Activated CD4-positive, CD25-positive, alpha-beta regulatory T cell treated with anti-CD3 and anti-CD28 coated beads, Interleukin-2, amount 50 U/mL, for 72 hours (primary cell): Measurements from ENCODE around the gene USP47.

Source experiments
- DNase-seq: peaks from one replicate; pipeline ENCODE4 v3.0.0; 2021

The USP47 gene

GRCh38 chr11:11866203-11866602 lies 24.4 kb downstream of the USP47 start:
- no peak for DNase-seq

GRCh38 chr11:11867720-11868119 lies 25.9 kb downstream of the USP47 start:
- no peak for DNase-seq

- DNase-seq: no peak
Measured at GRCh38 chr11:11871991-11872401, 30.2 kb downstream of the USP47 start.

- no peak for DNase-seq
Measured at GRCh38 chr11:11876458-11876857, 34.7 kb downstream of the USP47 start.

- no peak for DNase-seq
Measured at GRCh38 chr11:11880179-11880578, 38.4 kb downstream of the USP47 start.

- DNase-seq: no peak
Measured at GRCh38 chr11:11882539-11882938, 40.8 kb downstream of the USP47 start.

GRCh38 chr11:11884351-11884750 lies 42.6 kb downstream of the USP47 start:
- DNase-seq: no peak

GRCh38 chr11:11884774-11885481 lies 43.2 kb downstream of the USP47 start:
- DNase-seq: no peak

- no peak for DNase-seq
Measured at GRCh38 chr11:11894486-11894885, 52.7 kb downstream of the USP47 start.

- DNase-seq: no peak
Measured at GRCh38 chr11:11895672-11896071, 53.9 kb downstream of the USP47 start.

- DNase-seq: no peak
Measured at GRCh38 chr11:11898648-11899047, 56.9 kb downstream of the USP47 start.

GRCh38 chr11:11899401-11899800 lies 57.6 kb downstream of the USP47 start:
- no peak for DNase-seq

GRCh38 chr11:11901929-11902328 lies 60.2 kb downstream of the USP47 start:
- DNase-seq: no peak

GRCh38 chr11:11909727-11910126 lies 68.0 kb downstream of the USP47 start:
- DNase-seq: no peak

- DNase-seq: no peak
Measured at GRCh38 chr11:11910541-11910940, 68.8 kb downstream of the USP47 start.

- no peak for DNase-seq
Measured at GRCh38 chr11:11913395-11913794, 71.6 kb downstream of the USP47 start.

GRCh38 chr11:11915625-11916024 lies 73.9 kb downstream of the USP47 start:
- DNase-seq: no peak

GRCh38 chr11:11916981-11917399 lies 75.2 kb downstream of the USP47 start:
- DNase-seq: no peak

- no peak for DNase-seq
Measured at GRCh38 chr11:11923828-11924227, 82.1 kb downstream of the USP47 start.

GRCh38 chr11:11929920-11930319 lies 88.1 kb downstream of the USP47 start:
- DNase-seq: no peak

- DNase-seq: no peak
Measured at GRCh38 chr11:11931461-11932055, 89.8 kb downstream of the USP47 start.

- no peak for DNase-seq
Measured at GRCh38 chr11:11935536-11935935, 93.8 kb downstream of the USP47 start.

GRCh38 chr11:11937433-11937832 lies 95.7 kb downstream of the USP47 start:
- no peak for DNase-seq

GRCh38 chr11:11937957-11938356 lies 96.2 kb downstream of the USP47 start:
- DNase-seq: no peak

GRCh38 chr11:11940551-11940950 lies 98.8 kb downstream of the USP47 start:
- DNase-seq: no peak
